Epithelial cell of esophagus (primary cell): ENCODE data around the gene PCYOX1L.

Experiments
- DNase-seq: peaks from one replicate; pipeline ENCODE4 v3.0.0; 2010; ENCODE audit warnings: low read depth
- H3K4me3 ChIP-seq: 2 replicates; pipeline ENCODE4 v1.5.1; 2011; ENCODE audit warnings: mild to moderate bottlenecking, low read length, control low read depth
- CTCF ChIP-seq: IDR thresholded peaks from 2 replicates; pipeline ENCODE4 v1.5.1; 2011; ENCODE audit warnings: low read depth, mild to moderate bottlenecking, low read length, control low read depth, inconsistent platforms; ENCODE audit not compliant: insufficient read depth; ENCODE audit errors: missing control alignments

Gene PCYOX1L

DNA sequence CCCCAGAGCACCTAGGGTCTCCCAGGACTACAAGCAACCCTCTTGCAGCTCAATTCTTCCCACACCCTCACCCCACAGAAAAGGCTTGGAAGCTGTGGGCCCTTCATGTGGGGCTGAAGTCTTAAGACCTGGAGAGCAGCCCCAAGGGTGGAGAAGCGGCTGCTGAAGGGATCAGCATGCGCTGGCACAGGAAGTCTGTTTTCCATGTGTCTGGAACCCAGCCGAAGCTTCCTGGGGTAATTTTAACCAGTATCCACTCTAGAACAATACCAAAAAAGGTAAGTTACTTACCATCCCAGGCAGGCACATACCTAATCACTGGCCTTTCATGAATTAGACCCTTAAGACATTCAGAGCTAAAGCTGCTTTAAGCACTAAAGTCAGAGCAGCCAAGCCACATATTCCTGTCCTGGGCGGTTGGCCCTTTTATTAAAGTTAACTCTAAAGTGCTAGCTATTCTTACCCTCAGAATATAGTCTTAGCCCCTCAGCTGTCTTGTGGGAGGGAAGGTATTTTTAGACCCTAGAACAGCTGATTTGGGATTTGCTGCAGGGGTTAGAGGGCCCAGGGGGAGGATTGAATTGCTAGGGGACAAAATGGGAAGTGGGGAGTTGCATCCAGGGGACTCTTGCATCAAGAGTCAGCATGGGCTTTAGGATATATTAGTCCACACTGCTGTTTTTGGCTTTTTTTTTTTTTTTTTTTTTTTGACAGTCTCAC, 14.4 kb downstream of the PCYOX1L start:
- no peak for TF ChIP-seq CTCF
- H3K4me3 ChIP-seq, result no peak overlapping the region
- DNase-seq, result no peak

GRCh38 chr5:149372932-149373331, 15.1 kb downstream of the PCYOX1L start:
- TF ChIP-seq CTCF, result no peak
- DNase-seq, result no peak
- no peak overlapping the region for H3K4me3 ChIP-seq

- no peak for DNase-seq
- no peak for TF ChIP-seq CTCF
- no peak overlapping the region for H3K4me3 ChIP-seq
Measured at GRCh38 chr5:149374303-149374702, 16.5 kb downstream of the PCYOX1L start.

DNA sequence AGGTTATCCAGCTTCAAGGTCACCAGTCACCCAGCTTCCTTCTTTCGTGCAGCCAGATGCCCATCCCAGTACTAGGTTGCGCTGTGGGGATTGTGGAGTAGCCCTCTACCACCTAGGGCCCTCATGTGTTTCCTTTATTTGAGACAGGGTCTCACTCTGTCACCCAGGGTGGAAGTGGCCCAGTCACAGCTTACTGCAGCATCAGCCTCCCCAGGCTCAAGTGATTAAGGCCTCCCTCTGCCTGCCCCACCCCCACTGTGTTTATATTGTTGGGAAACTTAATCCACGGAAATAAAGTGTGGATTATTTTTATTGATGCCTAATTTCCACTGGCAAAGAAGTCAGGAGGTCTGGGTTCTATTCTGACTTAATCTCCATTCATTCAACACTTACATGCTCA, 17.0 kb downstream of the PCYOX1L start:
- no peak overlapping the region for H3K4me3 ChIP-seq
- TF ChIP-seq CTCF, result no peak
- DNase-seq, result no peak

DNA sequence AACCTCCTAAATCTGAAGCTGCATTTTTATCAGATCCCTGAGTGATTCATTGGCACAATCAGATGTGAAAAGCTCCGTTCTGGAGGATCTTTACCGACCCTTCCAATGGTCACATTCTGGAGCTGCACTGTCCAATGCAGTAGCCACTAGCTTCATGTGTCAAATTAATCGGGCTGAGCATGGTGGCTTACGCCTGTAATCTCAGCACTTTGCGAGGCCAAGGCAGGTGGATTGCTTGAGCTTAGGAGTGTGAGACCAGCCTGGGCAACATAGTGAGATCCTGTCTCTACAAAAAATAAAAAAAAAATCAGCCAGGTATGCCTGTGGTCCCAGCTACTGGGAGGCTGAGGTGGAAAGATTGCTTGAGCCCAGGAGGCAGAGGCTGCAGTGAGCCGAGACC, 17.6 kb downstream of the PCYOX1L start:
- H3K4me3 ChIP-seq, result no peak overlapping the region
- no peak for DNase-seq
- no peak for TF ChIP-seq CTCF

GRCh38 chr5:149376104-149376503, 18.3 kb downstream of the PCYOX1L start:
- H3K4me3 ChIP-seq, result no peak overlapping the region
- TF ChIP-seq CTCF, result no peak
- no peak for DNase-seq

DNA sequence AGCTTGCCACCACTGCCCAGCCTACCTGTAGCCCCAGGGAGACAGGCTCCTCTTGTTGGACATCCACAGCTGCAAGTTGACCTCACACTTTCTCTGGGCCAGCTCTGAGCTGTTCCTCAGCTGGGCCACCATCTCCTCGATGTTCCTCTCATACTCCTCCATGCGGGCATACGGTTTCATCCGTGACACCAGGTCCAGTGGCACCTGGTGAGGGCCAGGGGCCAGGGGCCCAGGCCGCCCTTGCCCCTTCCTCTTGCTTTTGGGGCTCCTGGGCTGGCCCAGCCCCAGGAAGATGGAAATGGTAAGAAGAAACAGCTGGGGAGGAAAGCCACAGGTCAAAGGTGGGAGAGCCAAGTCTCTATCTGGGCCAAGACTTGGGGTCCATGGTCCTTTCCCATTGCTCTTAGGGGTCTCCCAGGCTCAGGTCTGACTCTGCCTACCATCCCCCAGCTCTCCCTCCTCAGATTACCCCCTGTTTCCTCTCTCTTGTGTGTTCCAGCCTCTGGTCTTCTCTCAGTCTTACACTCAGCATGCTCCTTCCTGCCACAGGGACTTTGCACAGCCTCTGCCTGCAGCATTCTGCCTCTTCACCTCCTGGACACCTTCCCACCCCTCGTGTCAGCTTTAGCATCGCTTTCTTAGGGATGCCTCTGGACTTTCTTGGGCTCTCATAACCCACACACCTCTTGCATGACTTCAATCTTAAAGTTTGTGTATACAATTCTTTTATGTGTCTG, 19.0 kb downstream of the PCYOX1L start:
- no peak overlapping the region for H3K4me3 ChIP-seq
- no peak for DNase-seq
- no peak for TF ChIP-seq CTCF
